T-helper 2 cell treated with Interferon-gamma antibody and Interleukin-4, amounts not matched to agents 5 μg/mL and 100 μg/mL, for 36 hours (primary cell): ENCODE data around the gene BRAT1.

Source experiments
- DNase-seq: peaks from one replicate; pipeline ENCODE4 v3.0.0; 2021; ENCODE audit warnings: low spot score
- H3K27ac Mint-ChIP-seq: one replicate; pipeline ENCODE4 v1.8.0; 2021; ENCODE audit warnings: mild to moderate bottlenecking, mixed read lengths
- H3K27me3 Mint-ChIP-seq: one replicate; pipeline ENCODE4 v1.8.0; 2021; ENCODE audit warnings: low read depth, mixed read lengths
- H3K36me3 Mint-ChIP-seq: one replicate; pipeline ENCODE4 v1.8.0; 2021; ENCODE audit warnings: low read depth, mixed read lengths
- H3K4me1 Mint-ChIP-seq: one replicate; pipeline ENCODE4 v1.8.0; 2021; ENCODE audit warnings: low read depth, mixed read lengths
- H3K4me3 Mint-ChIP-seq: one replicate; pipeline ENCODE4 v1.8.0; 2022; ENCODE audit warnings: mild to moderate bottlenecking, moderate library complexity, mixed read lengths
- H3K9me3 Mint-ChIP-seq: one replicate; pipeline ENCODE4 v1.8.0; 2021; ENCODE audit warnings: mixed read lengths

BRAT1 gene

DNA sequence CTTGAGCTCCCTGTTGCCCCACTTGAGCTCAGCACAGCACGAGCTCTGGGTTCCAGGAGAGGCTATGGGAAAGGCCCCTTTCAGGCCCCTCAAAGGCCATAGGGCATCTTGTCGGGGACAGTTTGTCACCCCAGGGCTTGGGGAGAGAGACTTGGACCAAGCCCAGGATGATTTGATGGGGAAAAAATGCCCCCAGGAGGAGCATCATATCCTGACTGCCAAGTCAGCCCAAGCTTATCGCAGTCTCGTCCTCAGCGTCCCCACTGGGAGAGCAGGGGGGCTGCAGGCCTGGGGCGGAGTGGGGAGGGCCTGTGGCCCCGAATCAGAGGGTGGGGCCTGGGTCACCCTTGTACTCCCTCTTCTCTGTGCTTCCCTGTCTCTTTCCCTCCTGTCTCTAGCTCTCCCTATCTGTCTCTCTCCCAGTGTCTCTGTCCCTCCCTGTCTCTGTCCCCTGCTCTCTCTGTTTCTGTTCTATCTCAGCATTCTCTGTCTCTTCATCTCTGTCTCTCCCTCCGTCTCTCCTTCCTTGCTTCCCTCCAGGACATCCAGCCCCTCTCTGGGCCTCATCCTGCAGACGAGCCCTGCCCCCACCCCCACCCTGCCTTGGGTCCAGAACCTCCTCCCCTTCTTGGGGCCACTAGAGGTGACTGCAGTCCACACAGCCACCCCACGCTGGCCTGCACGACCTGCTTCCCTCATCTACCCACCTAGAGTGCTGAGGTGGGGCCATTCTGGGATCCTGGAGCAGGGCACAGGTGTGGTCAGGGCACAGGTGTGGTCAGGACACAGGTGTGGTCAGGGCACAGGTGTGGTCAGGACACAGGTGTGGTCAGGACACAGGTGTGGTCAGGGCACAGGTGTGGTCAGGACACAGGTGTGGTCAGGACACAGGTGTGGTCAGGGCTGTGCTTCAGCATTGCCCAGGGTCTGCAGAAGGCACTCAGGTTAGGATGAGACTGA, 61.8 kb downstream of the BRAT1 start:
- Mint-ChIP-seq H3K9me3 (peaks cover 9% of the 10 kb centered on the region), H3K4me3 (no peak overlapping the region), H3K4me1 (no peaks in the 10 kb centered on the region), H3K27ac (no peak overlapping the region), H3K27me3 (peaks cover 7% of the 10 kb centered on the region), H3K36me3 (no peaks in the 10 kb centered on the region)
- no peak for DNase-seq

DNA sequence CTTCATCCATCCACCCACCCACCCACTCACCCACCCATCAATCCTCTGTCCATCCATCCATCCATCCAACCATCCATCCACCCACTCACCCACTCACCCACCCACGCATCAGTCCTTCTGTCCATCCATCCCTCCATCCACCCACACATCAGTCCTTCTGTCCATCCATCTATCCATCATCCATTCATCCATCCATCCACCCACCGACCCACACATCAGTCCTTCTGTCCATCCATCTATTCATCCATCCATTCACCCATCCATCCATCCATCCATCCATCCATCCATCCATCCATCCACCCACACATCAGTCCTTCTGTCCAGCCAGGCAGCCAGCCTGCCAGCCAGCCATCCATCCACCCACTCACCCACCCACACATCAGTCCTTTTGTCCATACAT, 63.3 kb downstream of the BRAT1 start:
- H3K9me3 Mint-ChIP-seq: peaks cover 9% of the 10 kb centered on the region
- H3K27ac Mint-ChIP-seq: no peak overlapping the region
- no peak for DNase-seq
- no peak overlapping the region for H3K4me3 Mint-ChIP-seq
- H3K4me1 Mint-ChIP-seq: no peaks in the 10 kb centered on the region
- H3K27me3 Mint-ChIP-seq: peaks cover 4% of the 10 kb centered on the region
- H3K36me3 Mint-ChIP-seq: no peaks in the 10 kb centered on the region

DNA sequence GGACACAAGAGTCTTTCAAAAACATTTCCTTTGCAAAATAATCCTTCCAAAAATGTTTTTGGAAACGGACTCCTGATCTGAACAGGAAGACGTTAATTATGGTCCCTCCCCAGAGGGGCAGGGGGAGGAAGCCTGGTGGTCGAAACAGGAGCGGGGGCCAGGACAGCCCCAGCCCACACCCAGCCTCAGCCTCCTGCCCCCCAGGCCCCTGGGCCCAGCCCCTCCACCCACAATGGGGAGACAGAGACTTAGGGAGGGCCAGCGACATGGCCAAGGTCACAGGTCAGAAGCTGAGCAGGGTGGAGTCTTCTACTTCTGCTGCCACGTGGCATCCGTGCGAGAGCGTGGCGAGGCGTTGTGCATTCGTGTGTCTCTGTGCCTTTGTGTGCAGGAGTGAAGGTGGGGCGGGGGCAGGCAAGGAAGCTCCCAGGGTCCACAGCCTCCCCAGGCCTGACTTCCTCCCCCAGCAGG, 65.1 kb downstream of the BRAT1 start:
- Mint-ChIP-seq H3K4me3 (no peak overlapping the region), H3K9me3 (peaks cover 9% of the 10 kb centered on the region), H3K36me3 (no peaks in the 10 kb centered on the region), H3K27ac (no peak overlapping the region), H3K27me3 (peaks cover 2% of the 10 kb centered on the region), H3K4me1 (no peaks in the 10 kb centered on the region)
- no peak for DNase-seq

DNA sequence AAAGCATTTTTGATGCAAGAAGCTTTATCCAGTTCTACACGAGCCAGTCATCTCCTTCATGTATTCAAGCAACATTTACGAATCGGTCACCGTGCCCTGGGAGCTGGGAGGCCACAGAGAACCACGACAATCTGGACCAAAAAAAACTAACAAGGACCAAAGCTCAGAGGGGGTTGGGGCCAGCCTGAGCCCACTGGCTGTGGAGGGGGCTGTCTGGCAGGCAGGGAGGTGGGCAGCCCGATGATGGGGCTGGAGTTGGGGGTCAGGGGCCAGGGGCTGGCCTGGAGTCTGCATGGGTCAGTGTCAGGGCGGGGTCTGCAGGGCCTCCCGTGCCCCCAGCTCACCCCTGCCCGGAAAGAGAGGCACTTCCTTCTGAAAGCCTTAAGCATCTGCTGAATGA, 66.6 kb downstream of the BRAT1 start:
- H3K36me3 Mint-ChIP-seq: no peaks in the 10 kb centered on the region
- peaks cover 2% of the 10 kb centered on the region for H3K27me3 Mint-ChIP-seq
- H3K4me1 Mint-ChIP-seq: no peaks in the 10 kb centered on the region
- peaks cover 9% of the 10 kb centered on the region for H3K9me3 Mint-ChIP-seq
- no peak for DNase-seq
- H3K4me3 Mint-ChIP-seq: no peak overlapping the region
- H3K27ac Mint-ChIP-seq: no peak overlapping the region

DNA sequence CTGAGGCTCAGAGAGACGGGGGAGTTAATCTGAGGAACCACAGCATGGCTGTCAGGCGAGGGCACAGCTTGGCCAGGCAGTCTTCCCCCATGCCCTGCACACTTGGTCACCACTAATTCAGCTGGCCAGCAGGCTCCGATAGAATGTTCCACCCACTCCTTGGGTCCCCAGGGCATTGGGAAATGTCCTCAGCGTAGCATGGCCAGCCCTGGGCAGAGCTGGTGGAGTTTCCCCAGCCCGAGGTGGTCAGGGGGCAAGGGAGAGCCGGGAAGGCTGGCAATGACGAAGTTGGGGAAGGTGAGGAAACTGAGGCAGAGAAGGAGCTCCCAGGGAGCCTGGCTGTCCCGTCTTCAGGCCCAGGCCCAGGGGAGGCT, 67.1 kb downstream of the BRAT1 start:
- no peak for DNase-seq
- H3K27me3 Mint-ChIP-seq: no peaks in the 10 kb centered on the region
- no peak overlapping the region for H3K4me3 Mint-ChIP-seq
- H3K4me1 Mint-ChIP-seq: no peaks in the 10 kb centered on the region
- no peaks in the 10 kb centered on the region for H3K36me3 Mint-ChIP-seq
- no peak overlapping the region for H3K27ac Mint-ChIP-seq
- H3K9me3 Mint-ChIP-seq: peaks cover 9% of the 10 kb centered on the region
